SKM-1 treated with dmso at 0.1 percent for 144 hours (cell line): Measurements from ENCODE around the gene FCN2.
A peak's percentile ranks its signal among the peaks of the same experiment; 100 is the strongest.

ENCODE experiments used
- DNase-seq: peaks from one replicate; lab custom pipeline; 2025; ENCODE audit not compliant: unreplicated experiment; lab: John Stamatoyannopoulos, UW

FCN2 gene

DNA sequence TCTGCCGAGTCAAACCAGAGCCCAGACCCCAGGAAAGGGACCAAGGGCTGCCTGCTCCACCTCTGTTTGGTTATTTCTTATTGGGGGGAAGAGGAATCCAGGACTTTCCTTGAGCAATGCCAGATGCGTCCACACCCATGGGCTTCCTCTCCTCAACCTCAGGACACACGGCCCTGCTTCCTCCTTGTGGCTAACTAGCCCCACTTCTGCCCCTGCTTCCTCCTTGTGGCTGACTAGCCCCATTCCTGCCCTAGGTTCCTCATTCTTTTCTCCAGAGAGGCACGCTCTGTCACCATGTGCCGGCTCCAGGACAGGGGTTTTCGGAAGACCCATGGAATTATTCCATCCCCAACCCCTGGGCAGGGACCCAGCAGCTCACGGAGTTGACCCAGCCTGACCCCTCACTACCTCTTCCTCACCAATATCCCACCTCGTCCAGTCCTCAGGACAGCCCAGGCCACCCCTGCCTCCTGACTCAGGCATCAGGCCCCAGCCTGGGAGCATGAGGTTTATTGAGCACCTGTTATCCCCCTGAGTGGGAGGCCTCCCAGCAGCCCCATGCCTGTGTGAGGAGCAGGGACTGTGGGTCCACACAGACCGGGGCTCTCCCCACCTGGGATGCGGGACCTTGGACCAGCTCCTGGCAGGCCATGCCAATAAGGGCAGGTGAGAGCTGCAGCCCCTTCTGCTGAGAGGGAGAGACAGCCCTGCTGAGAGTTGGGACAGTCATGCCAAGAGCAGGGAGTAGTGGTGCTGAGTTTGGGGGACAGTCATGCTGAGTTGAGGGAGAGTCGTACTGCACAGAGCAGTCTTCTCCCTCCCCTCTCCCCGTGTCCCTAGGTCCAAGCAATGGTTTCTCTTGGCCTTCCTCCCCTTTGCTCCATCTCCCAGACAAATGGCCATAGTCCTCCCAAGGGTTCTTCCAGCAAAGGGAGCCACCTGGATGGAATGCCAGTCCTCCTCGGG, 48.9 kb downstream of the FCN2 start:
- DNase-seq: peak; percentile 98

DNA sequence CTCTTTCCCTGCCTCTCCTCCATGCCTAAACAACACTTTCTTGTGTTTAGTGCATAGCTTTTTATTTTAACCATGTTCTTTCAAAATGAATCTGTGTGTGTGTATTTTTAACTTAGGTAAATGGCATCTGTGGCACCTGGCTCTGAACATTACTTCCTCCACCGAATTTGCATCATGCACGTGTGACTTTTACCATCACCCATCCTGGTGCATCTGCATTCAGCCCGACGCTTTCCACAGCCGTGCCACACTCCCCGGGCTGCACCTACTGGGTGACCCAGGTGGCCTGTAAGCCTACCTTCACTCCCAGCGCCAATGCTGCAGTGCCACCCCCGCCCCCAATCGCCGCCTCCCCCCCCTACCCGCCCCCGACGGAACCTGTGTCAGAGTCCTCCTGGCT, 49.8 kb downstream of the FCN2 start:
- DNase-seq: no peak

DNA sequence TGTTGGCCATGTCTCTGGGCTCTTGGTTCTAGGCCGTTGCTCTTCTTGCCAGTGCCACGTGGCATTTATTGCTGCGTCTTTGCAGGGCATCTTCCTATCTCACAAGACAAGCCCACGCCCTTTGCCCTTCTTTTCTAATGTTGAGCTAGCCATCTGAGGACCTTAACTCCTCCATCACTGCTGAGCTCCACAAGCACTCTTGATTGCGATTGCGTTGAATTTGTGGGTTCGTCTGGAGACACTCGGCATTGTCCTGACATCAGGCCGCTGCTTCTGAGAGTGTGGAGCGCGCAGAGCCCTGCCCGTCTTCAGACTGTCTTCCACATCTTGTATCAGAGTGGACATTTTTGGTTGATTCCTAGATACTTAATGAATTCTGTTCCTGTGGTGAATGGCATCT, 51.6 kb downstream of the FCN2 start:
- DNase-seq: no peak

DNA sequence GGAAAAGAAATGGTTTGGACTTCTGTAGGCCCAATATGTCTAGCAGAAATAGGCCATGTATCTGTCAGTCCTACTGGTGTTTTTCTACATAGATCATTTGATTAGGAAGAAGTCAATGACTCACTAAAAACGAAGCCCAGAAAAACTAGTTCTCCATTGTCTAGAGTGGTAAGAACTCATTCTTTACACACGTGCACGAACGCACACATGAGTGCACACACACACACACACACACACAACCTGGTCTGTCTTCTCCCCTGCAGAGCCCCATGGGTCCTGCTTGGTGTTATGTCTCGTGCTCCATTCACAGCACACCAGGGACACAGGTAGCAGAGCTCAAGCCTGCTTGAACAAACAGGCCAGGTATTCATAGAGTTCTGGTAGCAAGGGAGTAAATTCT, 52.0 kb downstream of the FCN2 start:
- DNase-seq: no peak

DNA sequence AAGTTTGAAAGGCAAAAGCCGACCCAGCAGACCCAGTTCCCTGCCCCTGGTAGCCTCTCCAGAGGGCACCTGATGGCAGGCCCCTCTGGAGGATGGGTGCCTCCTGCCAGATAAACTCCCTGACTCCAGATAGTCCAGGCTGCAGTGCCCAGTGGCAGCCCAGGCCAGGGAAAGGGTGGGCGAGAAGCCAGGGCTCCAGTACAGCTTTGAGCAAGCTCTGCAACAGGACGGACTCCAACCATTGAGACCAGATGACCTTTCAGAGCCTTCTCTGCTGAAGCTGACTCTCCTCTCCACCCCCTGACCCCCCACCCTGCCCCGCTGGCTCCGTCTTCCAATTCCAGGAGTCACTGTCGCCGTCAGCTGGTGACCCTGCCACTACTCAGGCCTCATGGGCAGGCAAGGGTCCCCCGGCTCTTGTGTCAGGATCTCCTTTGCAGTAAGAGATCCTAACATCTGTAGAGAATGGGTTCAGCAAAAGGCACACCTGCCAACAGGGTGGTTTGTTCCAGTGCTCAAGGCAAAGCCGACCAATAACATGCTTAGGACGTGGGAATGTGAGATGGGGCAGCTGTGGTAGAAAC, 52.6 kb downstream of the FCN2 start:
- no peak for DNase-seq

DNA sequence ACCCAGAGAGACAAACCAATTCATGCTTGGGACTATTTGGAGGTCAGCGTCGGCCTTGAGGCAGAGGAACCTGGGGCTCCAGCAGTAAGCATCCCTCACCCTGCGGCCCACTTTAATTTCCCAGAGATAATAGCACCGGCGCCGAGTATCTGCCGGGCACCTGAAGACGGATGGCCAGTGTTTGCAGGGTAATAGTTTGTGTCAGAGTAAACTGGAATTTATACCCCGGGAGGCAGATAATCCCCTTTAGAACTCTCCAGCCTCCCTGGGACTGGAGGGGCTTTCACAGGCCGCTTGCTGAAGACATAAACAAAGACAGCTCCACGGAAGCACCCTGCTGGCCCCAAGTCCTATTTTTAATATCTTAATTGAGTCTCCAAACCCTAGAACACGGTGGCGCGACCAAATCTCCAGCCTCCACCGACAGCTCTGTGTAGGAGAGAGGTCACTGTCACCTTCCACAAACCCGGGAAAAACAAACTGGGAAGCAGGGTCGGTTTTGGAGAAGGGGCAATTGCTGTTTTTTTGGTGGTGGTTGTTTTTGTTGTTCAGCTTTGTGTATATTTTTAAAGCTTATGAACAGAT, 54.5 kb downstream of the FCN2 start:
- DNase-seq: no peak

DNA sequence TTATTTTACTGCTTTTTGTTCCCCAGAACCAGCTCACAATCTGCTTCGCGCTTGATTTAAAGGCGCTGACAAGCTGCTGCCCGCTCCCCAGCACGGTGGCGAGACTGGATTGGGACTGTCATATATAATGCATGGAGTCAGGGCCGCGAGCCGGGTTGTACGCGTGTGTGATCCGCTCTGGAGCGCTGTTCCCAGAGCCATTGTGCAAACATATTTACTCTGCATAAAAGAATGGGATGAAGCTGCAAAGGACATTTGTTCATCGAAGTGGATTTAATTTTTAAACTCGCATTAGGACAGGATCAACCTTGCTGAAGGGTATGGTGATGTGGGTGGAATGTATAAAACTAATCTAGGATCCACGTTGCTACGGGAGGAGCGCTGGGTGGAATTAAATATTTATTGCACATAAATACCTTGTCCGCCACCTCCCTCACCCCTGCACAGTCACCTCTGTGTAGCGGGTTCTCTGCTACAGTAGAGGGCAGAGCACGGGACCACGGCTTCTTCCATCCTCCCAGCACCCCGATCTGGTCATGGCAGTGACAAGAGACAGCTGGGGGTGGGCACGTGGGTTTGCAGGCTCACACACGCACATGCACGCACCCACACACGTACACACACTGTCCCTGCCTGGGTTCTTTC, 55.2 kb downstream of the FCN2 start:
- no peak for DNase-seq

DNA sequence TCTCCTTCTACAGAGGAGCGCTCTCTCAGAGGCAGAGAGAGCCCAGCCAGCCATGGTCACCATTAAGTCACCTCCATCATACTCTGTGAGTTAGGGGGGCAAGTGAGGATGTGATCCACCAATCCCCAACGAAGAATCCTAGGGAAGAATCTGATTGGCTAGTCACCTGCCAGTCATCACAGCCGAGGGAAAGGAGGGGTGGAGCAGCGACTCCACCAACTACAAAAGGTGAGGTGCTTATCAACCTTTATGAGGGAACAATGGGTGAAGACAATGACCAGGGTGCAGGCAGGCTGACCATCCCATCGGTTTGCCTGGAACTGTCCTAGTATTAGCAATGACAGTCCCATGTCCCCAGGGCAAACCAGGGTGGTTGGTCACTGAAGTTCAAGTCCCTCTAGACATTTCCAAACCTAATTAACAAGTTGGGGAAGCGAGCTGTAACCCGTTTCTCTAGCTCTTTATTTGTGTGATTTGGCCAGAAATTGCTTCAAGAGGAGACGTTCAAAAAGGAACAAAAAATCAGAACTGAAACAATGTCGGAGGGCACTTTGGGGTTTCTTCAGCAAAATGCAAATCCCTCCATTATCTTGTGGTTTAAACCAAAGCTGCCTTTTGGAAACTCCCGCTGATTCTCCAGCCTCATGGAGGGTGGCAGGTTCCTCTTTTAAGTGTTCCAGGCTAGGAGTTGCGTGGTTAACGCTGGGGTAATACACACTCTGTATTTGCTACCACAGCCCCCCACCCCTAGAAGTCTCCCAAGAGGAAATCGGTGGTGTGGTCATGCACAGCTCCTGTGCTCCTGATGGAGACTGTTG, 55.9 kb downstream of the FCN2 start:
- peak; percentile 57 for DNase-seq
